ENCODE results near the gene TF. TPM values are rescaled to one million over a fixed set of nuclear protein-coding genes. Genes with fewer than 3 reads are reported as not detected.

The TF gene
- total RNA-seq, 1 experiment from 2014 or later = 0.09 TPM

DNA sequence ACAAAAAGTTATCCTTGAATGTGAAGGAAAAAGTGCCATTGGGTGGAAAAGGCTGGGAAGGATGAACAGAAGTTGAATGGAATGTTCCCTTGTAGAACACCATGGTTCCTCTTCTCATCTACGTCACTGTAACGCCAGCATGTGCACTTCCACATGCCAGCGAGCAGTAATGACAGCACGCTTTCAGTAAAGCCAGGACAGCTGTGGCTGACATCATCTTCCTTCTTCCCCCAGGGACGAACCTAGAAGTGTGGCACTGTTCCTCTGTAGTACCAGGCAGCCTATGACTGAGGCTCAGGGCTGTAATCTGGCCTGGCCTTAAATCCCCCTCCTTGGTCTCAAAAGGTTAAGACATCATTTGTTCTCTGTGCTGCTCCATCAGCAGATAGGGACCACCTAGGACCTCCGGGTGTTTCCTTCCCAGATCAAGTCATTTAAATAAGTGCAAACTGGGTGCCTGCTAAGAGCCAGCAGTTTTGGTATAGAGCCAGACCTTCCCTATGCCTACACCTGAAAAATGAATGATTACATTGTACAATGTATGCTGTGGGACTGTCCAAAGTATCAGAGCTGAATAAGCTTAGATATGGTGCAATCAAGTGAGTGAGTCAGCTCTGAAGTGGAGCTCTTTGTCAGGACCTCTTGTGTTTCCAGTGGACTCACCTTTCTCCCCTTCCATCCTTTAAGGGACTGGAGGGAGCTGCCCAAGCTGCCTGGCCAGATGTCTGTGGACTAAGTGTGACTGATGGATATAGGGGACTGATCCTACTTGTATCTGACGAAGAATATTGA, 53.8 kb downstream of the TF start:
- Histone ChIP-seq H3K18ac (ENCODE audit: insufficient read length, low read depth, low read length) (no peak overlapping the region), H2BK20ac (ENCODE audit: low read depth, low read length, poor library complexity, severe bottlenecking) (no peak overlapping the region), H4K91ac (ENCODE audit: insufficient read length, low read depth, low read length) (no peak overlapping the region), H3K23ac (ENCODE audit: insufficient read length, low read depth, low read length) (no peak overlapping the region), H3K4me1 (ENCODE audit: insufficient read depth, low read length) (no peaks in the 10 kb centered on the region), H3K14ac (ENCODE audit: insufficient read depth, low read length) (no peak overlapping the region), H3K9ac (ENCODE audit: extremely low read depth, insufficient read length, low read length) (no peak overlapping the region), H4K20me1 (ENCODE audit: control insufficient read depth, insufficient read depth, insufficient read length) (no peaks in the 10 kb centered on the region), H3K4ac (ENCODE audit: low read depth, low read length) (no peak overlapping the region), H3T11ph (ENCODE audit: low read length) (no peak overlapping the region), H3K9me3 (ENCODE audit: control insufficient read depth, low read depth, low read length) (no peaks in the 10 kb centered on the region), H2BK120ac (ENCODE audit: low read depth, low read length, poor library complexity, severe bottlenecking) (no peak overlapping the region), H3K23me2 (ENCODE audit: insufficient read length, low read depth, low read length, poor library complexity, severe bottlenecking) (no peaks in the 10 kb centered on the region), H2BK15ac (ENCODE audit: low read depth, low read length) (no peak overlapping the region), H3K27ac (ENCODE audit: insufficient read length, low read depth, low read length) (no peak overlapping the region), H2BK5ac (ENCODE audit: insufficient read length, low read length) (no peak overlapping the region), H3K79me2 (ENCODE audit: insufficient read depth, low read length) (no peaks in the 10 kb centered on the region), H2AFZ (ENCODE audit: low read length) (no peak overlapping the region), H4K8ac (replicated peaks; ENCODE audit: insufficient read length, low read depth, low read length) (no peak overlapping the region), H3K4me2 (ENCODE audit: insufficient read depth, insufficient read length, low read length) (no peak overlapping the region), H3K56ac (ENCODE audit: insufficient read length, low read depth, low read length) (no peak overlapping the region), H4K5ac (ENCODE audit: insufficient read length, low read depth, low read length) (no peak overlapping the region), H2BK12ac (ENCODE audit: insufficient read length, low read depth, low read length) (no peak overlapping the region), H3K79me1 (ENCODE audit: insufficient read depth, low read depth, low read length, poor library complexity, severe bottlenecking) (no peaks in the 10 kb centered on the region), H2AK5ac (ENCODE audit: insufficient read length, low read length) (no peak overlapping the region), H3K27me3 (ENCODE audit: insufficient read depth, low read length) (no peaks in the 10 kb centered on the region)
- H3K4me3 Mint-ChIP-seq = no peak overlapping the region
- DNase-seq = no peak
- peaks cover 9 to 14% of the 10 kb centered on the region in 2 experiments for H3K9me3 Mint-ChIP-seq
- TF ChIP-seq, protein P1, sequence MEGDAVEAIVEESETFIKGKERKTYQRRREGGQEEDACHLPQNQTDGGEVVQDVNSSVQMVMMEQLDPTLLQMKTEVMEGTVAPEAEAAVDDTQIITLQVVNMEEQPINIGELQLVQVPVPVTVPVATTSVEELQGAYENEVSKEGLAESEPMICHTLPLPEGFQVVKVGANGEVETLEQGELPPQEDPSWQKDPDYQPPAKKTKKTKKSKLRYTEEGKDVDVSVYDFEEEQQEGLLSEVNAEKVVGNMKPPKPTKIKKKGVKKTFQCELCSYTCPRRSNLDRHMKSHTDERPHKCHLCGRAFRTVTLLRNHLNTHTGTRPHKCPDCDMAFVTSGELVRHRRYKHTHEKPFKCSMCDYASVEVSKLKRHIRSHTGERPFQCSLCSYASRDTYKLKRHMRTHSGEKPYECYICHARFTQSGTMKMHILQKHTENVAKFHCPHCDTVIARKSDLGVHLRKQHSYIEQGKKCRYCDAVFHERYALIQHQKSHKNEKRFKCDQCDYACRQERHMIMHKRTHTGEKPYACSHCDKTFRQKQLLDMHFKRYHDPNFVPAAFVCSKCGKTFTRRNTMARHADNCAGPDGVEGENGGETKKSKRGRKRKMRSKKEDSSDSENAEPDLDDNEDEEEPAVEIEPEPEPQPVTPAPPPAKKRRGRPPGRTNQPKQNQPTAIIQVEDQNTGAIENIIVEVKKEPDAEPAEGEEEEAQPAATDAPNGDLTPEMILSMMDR (conservative IDR thresholded peaks at IDR 0.05) = no peak
- no peak overlapping the region for H3K27ac Mint-ChIP-seq
- H3K4me1 Mint-ChIP-seq = peaks cover 3 to 4% of the 10 kb centered on the region in 2 experiments; a peak in 3 of 4 replicates
- H3K36me3 Mint-ChIP-seq (ENCODE audit: insufficient read depth in 1 of 3, low read depth in 3 of 3) = peaks cover 7 to 9% (median 8%) of the 10 kb centered on the region in 3 experiments
- H3K27me3 Mint-ChIP-seq (ENCODE audit: low read depth) = peaks cover 31% of the 10 kb centered on the region
- no CpG with 5 or more reads among the region's 7 CpGs for WGBS (ENCODE audit: extremely low coverage, insufficient read length, low lambda C conversion rate)

Measured in H9 (cell line).